Activated CD4-positive, alpha-beta memory T cell treated with anti-CD3 and anti-CD28 coated beads for 36 hours (primary cell): Measurements from ENCODE around the gene AP2A1. TPM values are rescaled to one million over a fixed set of nuclear protein-coding genes. Genes with fewer than 3 reads are reported as not detected.

Experiments used
- CTCF ChIA-PET: fragments of 350-600 bp; sonication (Branson Sonifier 250); formaldehyde crosslinking; loops from one replicate; lab custom pipeline; 2021; ENCODE audit warnings: antibody characterized with exemption, inconsistent platforms; lab: Charles Lee
- POLR2A ChIA-PET: fragments of 350-600 bp; sonication (Branson Sonifier 250); formaldehyde crosslinking; loops from one replicate; lab custom pipeline; 2021; ENCODE audit warnings: antibody characterized with exemption; lab: Charles Lee
- DNase-seq: peaks from one replicate; pipeline ENCODE4 v3.0.0-alpha.2; 2020
- H3K27ac Mint-ChIP-seq: one replicate; pipeline ENCODE4 v1.8.0; 2021; ENCODE audit warnings: mixed read lengths
- H3K27me3 Mint-ChIP-seq: one replicate; pipeline ENCODE4 v1.8.0; 2021; ENCODE audit warnings: mixed read lengths
- H3K36me3 Mint-ChIP-seq: one replicate; pipeline ENCODE4 v1.8.0; 2021; ENCODE audit warnings: mixed read lengths
- H3K4me1 Mint-ChIP-seq: one replicate; pipeline ENCODE4 v1.8.0; 2021; ENCODE audit warnings: low read depth, mixed read lengths
- H3K4me3 Mint-ChIP-seq: one replicate; pipeline ENCODE4 v1.8.0; 2021; ENCODE audit warnings: mild to moderate bottlenecking, mixed read lengths
- H3K9me3 Mint-ChIP-seq: one replicate; pipeline ENCODE4 v1.8.0; 2021; ENCODE audit warnings: mixed read lengths
- intact Hi-C: fragments of 100-400 bp; cut with micrococcal nuclease; formaldehyde crosslinking; loops from one replicate; pipeline ENCODE4 v1.15.1; 2023
- microRNA-seq: library from miRNA; unstranded; fragments of <30 nt; microRNA quantifications from one replicate; pipeline ENCODE4 v1.2.0, GENCODE V29; 2022; ENCODE audit warnings: borderline number of aligned reads, borderline microRNAs expressed, borderline replicate concordance
- total RNA-seq, 2 experiments: library from RNA; stranded (reverse); gene quantifications; one replicate each; pipeline ENCODE4 v1.2.3, GENCODE V29; 2021

Gene AP2A1
- total RNA-seq, 2 experiments from 2014 or later, result 86.0 to 88.4 TPM

DNA sequence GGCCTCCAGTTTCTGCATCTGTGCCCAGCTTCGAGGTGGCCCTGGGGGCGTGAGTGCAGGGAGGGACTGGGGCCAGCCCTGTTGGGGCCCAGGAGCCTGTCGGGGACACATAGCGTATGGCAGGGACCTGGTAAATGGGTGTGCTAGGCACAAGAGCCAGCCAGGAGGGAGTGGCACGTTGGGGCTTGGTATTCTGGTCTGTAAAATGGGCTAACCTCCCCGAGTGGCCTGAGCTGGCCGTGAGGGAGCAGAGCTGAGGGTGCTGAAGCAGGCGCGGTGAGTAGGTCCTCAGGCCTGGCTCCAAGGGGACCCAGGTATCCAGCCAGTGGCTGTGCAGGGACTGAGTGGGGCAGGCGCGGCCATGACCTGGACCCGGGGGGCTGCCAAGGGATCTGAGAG, 88.5 kb downstream of the AP2A1 start:
- Mint-ChIP-seq H3K27ac (peak overlapping the region; percentile 43), H3K36me3 (peaks cover 15% of the 10 kb centered on the region), H3K27me3 (no peaks in the 10 kb centered on the region), H3K4me1 (peaks cover 16% of the 10 kb centered on the region), H3K4me3 (no peak overlapping the region), H3K9me3 (no peaks in the 10 kb centered on the region)
- intact Hi-C loops, result no loop called here
- DNase-seq, result no peak
- ChIA-PET CTCF (no interaction called here), POLR2A (no interaction called here)

DNA sequence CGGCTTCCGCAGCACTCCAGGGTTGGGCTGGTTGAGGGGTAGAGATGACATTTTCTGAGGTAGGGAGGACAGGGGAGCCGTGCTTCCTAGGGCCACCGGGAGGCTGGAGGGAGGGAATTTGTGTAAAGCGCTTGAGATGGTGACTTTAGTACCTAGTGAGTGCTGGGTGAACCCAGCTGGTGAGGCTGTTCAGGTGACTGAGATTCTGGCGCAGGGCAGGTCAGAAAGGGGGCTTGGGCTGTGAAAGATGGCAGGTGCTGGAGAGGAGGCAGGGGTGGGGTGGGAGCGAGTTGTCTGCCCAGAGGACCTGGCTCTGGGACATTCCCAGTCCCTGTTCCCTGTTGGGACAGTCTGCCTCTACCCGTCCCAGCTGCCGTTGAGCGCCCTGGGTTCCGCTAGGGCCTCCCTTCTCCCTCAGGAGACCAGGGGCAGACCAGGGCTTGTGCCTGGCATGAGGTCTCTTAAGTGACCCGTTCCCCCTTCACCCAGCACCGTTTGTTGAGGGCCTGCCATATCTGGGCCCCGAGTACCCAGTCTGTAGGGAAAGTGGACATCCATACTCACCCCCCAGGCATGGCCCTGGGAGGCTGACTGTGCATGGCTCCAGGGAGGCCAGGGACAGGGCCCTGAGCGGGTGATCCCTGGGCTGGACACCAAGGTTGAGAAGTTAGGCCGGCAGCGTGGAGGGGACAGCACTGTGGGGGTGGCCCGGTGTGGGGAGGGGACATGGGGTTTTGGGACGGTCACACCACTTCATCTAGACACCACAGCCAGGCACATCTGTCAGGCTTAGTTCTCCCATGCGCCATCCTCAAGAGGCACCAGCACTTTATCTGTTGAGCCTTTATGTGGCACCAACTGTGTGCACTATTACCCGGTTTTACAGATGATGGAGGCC, 89.1 kb downstream of the AP2A1 start:
- H3K27me3 Mint-ChIP-seq, result no peaks in the 10 kb centered on the region
- peak overlapping the region; percentile 43 for H3K27ac Mint-ChIP-seq
- peaks cover 15% of the 10 kb centered on the region for H3K4me1 Mint-ChIP-seq
- no peak overlapping the region for H3K4me3 Mint-ChIP-seq
- intact Hi-C loops, result no loop called here
- DNase-seq, result no peak
- CTCF ChIA-PET, result no interaction called here
- peaks cover 21% of the 10 kb centered on the region for H3K36me3 Mint-ChIP-seq
- no peaks in the 10 kb centered on the region for H3K9me3 Mint-ChIP-seq
- POLR2A ChIA-PET, result no interaction called here

DNA sequence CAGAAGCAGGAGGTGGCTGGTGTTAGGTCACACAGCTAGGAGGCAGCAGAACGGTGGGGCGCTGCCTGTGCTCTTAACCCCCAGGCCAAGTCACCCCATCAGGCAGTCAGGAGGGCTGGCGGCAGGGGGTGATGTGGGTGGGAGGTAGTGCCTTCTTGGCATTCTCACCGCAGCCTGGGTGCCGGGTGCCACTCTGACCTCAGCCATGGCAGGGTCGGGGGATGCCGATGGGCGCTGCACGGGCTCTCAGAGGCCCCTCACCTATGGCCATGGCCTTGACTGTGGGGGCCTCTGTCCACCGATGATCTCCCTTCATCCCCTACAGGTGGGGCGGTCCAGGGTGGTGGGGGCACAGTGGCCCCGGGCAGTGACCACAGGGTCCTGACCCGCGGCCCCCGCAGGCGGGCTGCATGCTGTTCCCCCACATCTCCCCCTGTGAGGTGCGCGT, 89.8 kb downstream of the AP2A1 start:
- H3K9me3 Mint-ChIP-seq, result no peaks in the 10 kb centered on the region
- ChIA-PET CTCF (interaction anchor here (0.6 kb wide), 1 partner anchor 138 kb away, joined by 3 read pairs; no protein-coding TSS in a partner anchor), POLR2A (no interaction called here)
- no peak overlapping the region for H3K4me3 Mint-ChIP-seq
- intact Hi-C loops, result no loop called here
- no peak for DNase-seq
- H3K27me3 Mint-ChIP-seq, result no peaks in the 10 kb centered on the region
- H3K36me3 Mint-ChIP-seq, result peaks cover 25% of the 10 kb centered on the region
- H3K27ac Mint-ChIP-seq, result no peak overlapping the region
- H3K4me1 Mint-ChIP-seq, result peaks cover 15% of the 10 kb centered on the region

Small RNAs within 50 kb of the gene (microRNA-seq; reads per million reads assigned to microRNA genes)
- 4.7 reads per million, percentile 12 among the genes with 10 or more reads in this experiment for gene MIR4749
- not detected for gene MIR6799
- gene MIR6800, result not detected

Other genes with a start within 250 kb of the AP2A1 start
- 1 to 10 TPM; 6.3 to 6.5 TPM for gene RCN3, start 239.0 kb upstream of the AP2A1 start, total RNA-seq
- gene NOSIP, start 186.4 kb upstream of the AP2A1 start, total RNA-seq, result 10 to 100 TPM; 80.3 to 84.3 TPM
- 1 to 10 TPM in 1 of 2 experiments, under 1 TPM in 1; 0.85 to 1.5 TPM for gene PRRG2, start 185.7 kb upstream of the AP2A1 start, total RNA-seq
- gene PRR12, start 175.8 kb upstream of the AP2A1 start, total RNA-seq, result 10 to 100 TPM; 19.9 to 22.4 TPM
- gene RRAS, start 126.9 kb upstream of the AP2A1 start, total RNA-seq, result 10 to 100 TPM; 12.2 to 14.4 TPM
- 10 to 100 TPM; 57.4 to 58.6 TPM for gene SCAF1, start 124.8 kb upstream of the AP2A1 start, total RNA-seq
- gene IRF3, start 101.1 kb upstream of the AP2A1 start, total RNA-seq, result 100 to 1,000 TPM; 143 to 156 TPM
- 10 to 100 TPM; 87.2 to 89.1 TPM for gene BCL2L12, start 101.1 kb upstream of the AP2A1 start, total RNA-seq
- gene PRMT1, start 89.7 kb upstream of the AP2A1 start, total RNA-seq, result 100 to 1,000 TPM; 315 to 325 TPM
- 1 to 10 TPM; 2.9 to 3.0 TPM for gene ADM5, start 77.4 kb upstream of the AP2A1 start, total RNA-seq
- 1 to 10 TPM; 1.4 to 1.6 TPM for gene CPT1C, start 75.9 kb upstream of the AP2A1 start, total RNA-seq
- gene TSKS, start 3.7 kb upstream of the AP2A1 start, total RNA-seq, result under 1 TPM; 0.40 to 0.63 TPM
- 10 to 100 TPM; 15.2 to 16.2 TPM for gene FUZ, start 46.3 kb downstream of the AP2A1 start, total RNA-seq
- 10 to 100 TPM; 45.6 to 50.2 TPM for gene MED25, start 51.3 kb downstream of the AP2A1 start, total RNA-seq
- 100 to 1,000 TPM; 105 to 108 TPM for gene PTOV1, start 84.2 kb downstream of the AP2A1 start, total RNA-seq
- 10 to 100 TPM; 88.7 to 98.6 TPM for gene PNKP, start 100.6 kb downstream of the AP2A1 start, total RNA-seq
- gene AKT1S1, start 110.4 kb downstream of the AP2A1 start, total RNA-seq, result 10 to 100 TPM; 19.6 TPM
- 10 to 100 TPM; 32.5 to 34.7 TPM for gene TBC1D17, start 110.7 kb downstream of the AP2A1 start, total RNA-seq
- 100 to 1,000 TPM; 108 to 111 TPM for gene IL4I1, start 129.9 kb downstream of the AP2A1 start, total RNA-seq
- gene ATF5, start 162.2 kb downstream of the AP2A1 start, total RNA-seq, result 10 to 100 TPM; 24.5 to 25.8 TPM
- gene NUP62, start 162.5 kb downstream of the AP2A1 start, total RNA-seq, result 100 to 1,000 TPM; 160 to 171 TPM
- not detected for gene SIGLEC11, start 194.2 kb downstream of the AP2A1 start, total RNA-seq